Neural cell (in vitro differentiated cells): ENCODE measurements around the gene SBNO1.

Experiments
- CTCF ChIP-seq: fragments of 450-650 bp; IDR thresholded peaks from 2 replicates; pipeline ENCODE4 v1.5.1; 2014; ENCODE audit warnings: antibody characterized with exemption, mild to moderate bottlenecking, moderate library complexity; ENCODE audit not compliant: poor library complexity, severe bottlenecking
- EP300 ChIP-seq: fragments of 450-650 bp; conservative IDR thresholded peaks from 2 replicates; pipeline ENCODE4 v1.6.1; 2014; ENCODE audit warnings: antibody characterized with exemption, mild to moderate bottlenecking, moderate library complexity; ENCODE audit not compliant: poor library complexity, severe bottlenecking
- POLR2AphosphoS5 ChIP-seq: IDR thresholded peaks from 2 replicates; pipeline ENCODE4 v1.6.1; 2012
- REST ChIP-seq: IDR thresholded peaks from 2 replicates; pipeline ENCODE4 v1.6.1; 2012; ENCODE audit warnings: borderline replicate concordance
- SMC3 ChIP-seq: fragments of 450-650 bp; conservative IDR thresholded peaks from 2 replicates; pipeline ENCODE4 v1.6.1; 2014; ENCODE audit warnings: antibody characterized with exemption, mild to moderate bottlenecking, moderate library complexity; ENCODE audit not compliant: poor library complexity
- TAF1 ChIP-seq: IDR thresholded peaks from 2 replicates; pipeline ENCODE4 v1.6.1; 2012; ENCODE audit warnings: low read depth

GRCh38 chr12:123253641-123254459 lies 110.8 kb downstream of the SBNO1 start:
- TF ChIP-seq CTCF (no peak), REST (no peak), SMC3 (no peak), POLR2AphosphoS5 (no peak), EP300 (no peak), TAF1 (no peak)
